SK-N-SH (cell line): Measurements from ENCODE around the gene SENP5. TPM values are rescaled to one million over a fixed set of nuclear protein-coding genes. Genes with fewer than 3 reads are reported as not detected.

Source experiments
- CTCF ChIA-PET: fragments of 300-600, 350-600 bp; formaldehyde crosslinking; extraction: SDS; loops from one replicate; lab custom pipeline; 2021; lab: Yijun Ruan, JAX
- POLR2A ChIA-PET: fragments of 350-600 bp; sonication (Branson Sonifier 250); formaldehyde crosslinking; extraction: SDS; loops from one replicate; lab custom pipeline; 2020; ENCODE audit warnings: antibody characterized with exemption, inconsistent platforms; lab: Yijun Ruan, JAX
- DNase-seq: peaks from one replicate; pipeline ENCODE4 v3.0.0; 2012
- H2AFZ ChIP-seq: fragments of 200-600 bp; sonication (generic); 2 replicates; pipeline ENCODE4 v1.8.1; 2016; ENCODE audit warnings: antibody characterized with exemption, mild to moderate bottlenecking, low read depth
- H3F3A ChIP-seq: fragments of 200-600 bp; sonication (generic); replicated peaks from 2 replicates; pipeline ENCODE3; 2016; ENCODE audit warnings: antibody characterized with exemption, mild to moderate bottlenecking; ENCODE audit not compliant: insufficient read depth
- H3K27ac ChIP-seq, 2 experiments: fragments of 200-500 bp in 1 of 2; fragments of 200-600 bp in 1 of 2; sonication (Bioruptor generic) in 1 of 2; sonication (generic), shearing (Covaris generic) in 1 of 2; 2 replicates each; pipeline versions ENCODE4 v1.5.1 to v1.6.1; 2014 to 2016; ENCODE audit warnings: low read depth in 2 of 2, inconsistent platforms in 1 of 2, low read length in 1 of 2, mild to moderate bottlenecking in 1 of 2, mixed read lengths in 1 of 2
- H3K27me3 ChIP-seq: fragments of 200-600 bp; sonication (generic), shearing (Covaris generic); 2 replicates; pipeline ENCODE4 v1.6.1; 2016; ENCODE audit warnings: mixed run types; ENCODE audit not compliant: insufficient read depth
- H3K36me3 ChIP-seq, 2 experiments: fragments of 200-500 bp in 1 of 2; fragments of 200-600 bp in 1 of 2; sonication (Bioruptor generic) in 1 of 2; sonication (generic) in 1 of 2; replicated peaks in 1 of 2; 2 replicates each; pipeline versions ENCODE3 to v1.5.1; 2014 to 2016; ENCODE audit warnings: low read length in 1 of 2, mild to moderate bottlenecking in 1 of 2; ENCODE audit not compliant: insufficient read depth in 2 of 2, control insufficient read depth in 1 of 2
- H3K4me1 ChIP-seq, 2 experiments: fragments of 200-500 bp in 1 of 2; fragments of 200-600 bp in 1 of 2; sonication (Bioruptor generic) in 1 of 2; sonication (generic), shearing (Covaris generic) in 1 of 2; 2 replicates each; pipeline versions ENCODE4 v1.5.1 to v1.6.1; 2014 to 2016; ENCODE audit warnings: low read depth in 1 of 2, low read length in 1 of 2, mixed run types in 1 of 2; ENCODE audit not compliant: insufficient read depth in 2 of 2, control insufficient read depth in 1 of 2
- H3K4me2 ChIP-seq: fragments of 200-600 bp; sonication (generic), shearing (Covaris generic); 2 replicates; pipeline ENCODE4 v1.6.1; 2017; ENCODE audit warnings: mixed run types
- H3K4me3 ChIP-seq, 2 experiments: fragments of 200-500 bp in 1 of 2; fragments of 200-600 bp in 1 of 2; sonication (Bioruptor generic) in 1 of 2; sonication (generic), shearing (Covaris generic) in 1 of 2; 2 replicates each; pipeline versions ENCODE4 v1.5.1 to v1.8.1; 2014 to 2016; ENCODE audit warnings: low read depth in 2 of 2, inconsistent platforms in 1 of 2, low read length in 1 of 2, mild to moderate bottlenecking in 1 of 2, mixed read lengths in 1 of 2, moderate library complexity in 1 of 2
- H3K79me2 ChIP-seq: fragments of 200-600 bp; sonication (generic); 2 replicates; pipeline ENCODE4 v1.8.1; 2017; ENCODE audit warnings: mild to moderate bottlenecking; ENCODE audit not compliant: insufficient read depth
- H3K9ac ChIP-seq: fragments of 200-600 bp; sonication (generic); 2 replicates; pipeline ENCODE4 v1.6.1; 2017; ENCODE audit warnings: mixed run types
- H3K9me2 ChIP-seq: fragments of 200-600 bp; sonication (generic); 2 replicates; pipeline ENCODE4 v1.6.1; 2017; ENCODE audit warnings: mixed run types
- H3K9me3 ChIP-seq: fragments of 200-600 bp; sonication (generic); 2 replicates; pipeline ENCODE4 v1.6.1; 2017; ENCODE audit warnings: mixed run types, mild to moderate bottlenecking, moderate library complexity
- H4K20me1 ChIP-seq: fragments of 200-600 bp; sonication (generic); 2 replicates; pipeline ENCODE4 v1.6.1; 2017; ENCODE audit warnings: mild to moderate bottlenecking, mixed run types; ENCODE audit not compliant: insufficient read depth
- ELF1 ChIP-seq: IDR thresholded peaks from 2 replicates; pipeline ENCODE4 v1.4.0; 2012
- EP300 ChIP-seq, 2 experiments: IDR thresholded peaks; 2 replicates each; pipeline versions ENCODE4 v1.4.0 to v1.6.1; 2012; ENCODE audit warnings: borderline replicate concordance in 1 of 2, low read depth in 1 of 2, low read length in 1 of 2
- EZH2phosphoT487 ChIP-seq: fragments of 200-600 bp; sonication (generic); IDR thresholded peaks from 2 replicates; pipeline ENCODE4 v1.6.1; 2017; ENCODE audit warnings: low read depth, mixed run types, mild to moderate bottlenecking, antibody characterized with exemption, moderate library complexity, borderline replicate concordance
- FOXJ3 ChIP-seq: sonication (generic); formaldehyde crosslinking; IDR thresholded peaks from 2 replicates; pipeline ENCODE4 v1.5.1; 2020; ENCODE audit warnings: mild to moderate bottlenecking, missing genetic modification reagents
- GATA2 ChIP-seq: sonication (generic); formaldehyde crosslinking; IDR thresholded peaks from 2 replicates; pipeline ENCODE4 v1.5.0; 2020; ENCODE audit warnings: mild to moderate bottlenecking, missing genetic modification reagents
- JUND ChIP-seq: IDR thresholded peaks from 2 replicates; pipeline ENCODE4 v1.4.0; 2012
- MAX ChIP-seq: IDR thresholded peaks from 2 replicates; pipeline ENCODE4 v1.4.0; 2012; ENCODE audit warnings: low read depth
- MXI1 ChIP-seq: IDR thresholded peaks from 2 replicates; pipeline ENCODE4 v1.6.1; 2012; ENCODE audit warnings: mild to moderate bottlenecking, low read depth, low read length, improper control_type of control experiment
- NFIC ChIP-seq: IDR thresholded peaks from 2 replicates; pipeline ENCODE4 v1.4.0; 2012; ENCODE audit warnings: borderline replicate concordance
- PBX3 ChIP-seq: IDR thresholded peaks from 2 replicates; pipeline ENCODE4; 2012
- POLR2AphosphoS5 ChIP-seq: IDR thresholded peaks from 2 replicates; pipeline ENCODE4 v1.6.1; 2012; ENCODE audit warnings: low read depth, low read length
- RAD21 ChIP-seq: IDR thresholded peaks from 2 replicates; pipeline ENCODE4 v1.6.1; 2012; ENCODE audit warnings: mild to moderate bottlenecking, low read length
- RFX5 ChIP-seq: IDR thresholded peaks from 2 replicates; pipeline ENCODE4 v1.6.1; 2012; ENCODE audit warnings: mild to moderate bottlenecking, improper control_type of control experiment, low read length
- SMC3 ChIP-seq: IDR thresholded peaks from 2 replicates; pipeline ENCODE4 v1.6.1; 2012; ENCODE audit warnings: low read depth, low read length, improper control_type of control experiment
- TAF1 ChIP-seq: IDR thresholded peaks from 2 replicates; pipeline ENCODE4 v1.6.1; 2012; ENCODE audit warnings: low read depth, mild to moderate bottlenecking, low read length, moderate library complexity, borderline replicate concordance
- TEAD4 ChIP-seq: IDR thresholded peaks from 2 replicates; pipeline ENCODE4 v1.4.0; 2012; ENCODE audit warnings: mild to moderate bottlenecking, borderline replicate concordance; ENCODE audit not compliant: insufficient read depth
- ZBTB33 ChIP-seq: IDR thresholded peaks from 2 replicates; pipeline ENCODE4 v1.4.0; 2012; ENCODE audit warnings: low read depth, borderline replicate concordance
- WGBS: methylation state at CpG from one replicate; pipeline ENCODE4 v1.1.6; 2017; ENCODE audit warnings: low lambda C conversion rate; 5-methylcytosine and 5-hydroxymethylcytosine counted together
- polyA plus RNA-seq, 3 experiments: library from polyadenylated mRNA; depleted of rRNA; stranded (reverse); fragments of >200 nt; gene quantifications; 2 replicates each; pipeline ENCODE4 v1.2.3, GENCODE V29; 2012
- TF ChIP-seq, protein P1 (sequence below): IDR thresholded peaks from 2 replicates; pipeline ENCODE4 v1.4.0; 2012; ENCODE audit warnings: low read depth, borderline replicate concordance
- TF ChIP-seq, protein P2 (sequence below): IDR thresholded peaks from 2 replicates; pipeline ENCODE4 v1.6.1; 2012; ENCODE audit warnings: mild to moderate bottlenecking, low read depth, low read length, moderate library complexity
- TF ChIP-seq, protein P3 (sequence below): fragments of 150-350 bp; IDR thresholded peaks from 2 replicates; pipeline ENCODE4 v1.6.1; 2017; ENCODE audit warnings: antibody characterized with exemption, low read length, low read depth, borderline replicate concordance

SENP5 gene
- polyA plus RNA-seq, 1 of the 3 experiments (the other 2 are of a cell fraction): 7.5 TPM

- H3K79me2 ChIP-seq: no peaks in the 10 kb centered on the region
- no peak overlapping the region for H3K4me2 ChIP-seq
- H3K4me1 ChIP-seq: no peaks in the 10 kb centered on the region
- no peak overlapping the region for H2AFZ ChIP-seq
- H3K4me3 ChIP-seq: no peak overlapping the region
- no peak overlapping the region for H3K9ac ChIP-seq
- H3K27me3 ChIP-seq: no peaks in the 10 kb centered on the region
- no peak overlapping the region for H3K27ac ChIP-seq
- CTCF ChIA-PET: no interaction called here
- no peak for DNase-seq
- no peaks in the 10 kb centered on the region for H3F3A ChIP-seq
- H3K9me2 ChIP-seq: no peaks in the 10 kb centered on the region
- H3K36me3 ChIP-seq: peaks cover 30 to 57% of the 10 kb centered on the region in 2 experiments
- POLR2A ChIA-PET: no interaction called here
- no peaks in the 10 kb centered on the region for H3K9me3 ChIP-seq
- 61% methylated on average over 2 of the region's 2 CpGs for WGBS
- H4K20me1 ChIP-seq: no peaks in the 10 kb centered on the region
- TF ChIP-seq POLR2AphosphoS5: no peak
- TF ChIP-seq, protein P1, sequence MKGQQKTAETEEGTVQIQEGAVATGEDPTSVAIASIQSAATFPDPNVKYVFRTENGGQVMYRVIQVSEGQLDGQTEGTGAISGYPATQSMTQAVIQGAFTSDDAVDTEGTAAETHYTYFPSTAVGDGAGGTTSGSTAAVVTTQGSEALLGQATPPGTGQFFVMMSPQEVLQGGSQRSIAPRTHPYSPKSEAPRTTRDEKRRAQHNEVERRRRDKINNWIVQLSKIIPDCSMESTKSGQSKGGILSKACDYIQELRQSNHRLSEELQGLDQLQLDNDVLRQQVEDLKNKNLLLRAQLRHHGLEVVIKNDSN: no peak
- TF ChIP-seq JUND: no peak
- TF ChIP-seq MXI1: no peak
- no peak for TF ChIP-seq FOXJ3 (CRISPR knock-in tag)
- no peak for TF ChIP-seq PBX3
- TF ChIP-seq, protein P2, sequence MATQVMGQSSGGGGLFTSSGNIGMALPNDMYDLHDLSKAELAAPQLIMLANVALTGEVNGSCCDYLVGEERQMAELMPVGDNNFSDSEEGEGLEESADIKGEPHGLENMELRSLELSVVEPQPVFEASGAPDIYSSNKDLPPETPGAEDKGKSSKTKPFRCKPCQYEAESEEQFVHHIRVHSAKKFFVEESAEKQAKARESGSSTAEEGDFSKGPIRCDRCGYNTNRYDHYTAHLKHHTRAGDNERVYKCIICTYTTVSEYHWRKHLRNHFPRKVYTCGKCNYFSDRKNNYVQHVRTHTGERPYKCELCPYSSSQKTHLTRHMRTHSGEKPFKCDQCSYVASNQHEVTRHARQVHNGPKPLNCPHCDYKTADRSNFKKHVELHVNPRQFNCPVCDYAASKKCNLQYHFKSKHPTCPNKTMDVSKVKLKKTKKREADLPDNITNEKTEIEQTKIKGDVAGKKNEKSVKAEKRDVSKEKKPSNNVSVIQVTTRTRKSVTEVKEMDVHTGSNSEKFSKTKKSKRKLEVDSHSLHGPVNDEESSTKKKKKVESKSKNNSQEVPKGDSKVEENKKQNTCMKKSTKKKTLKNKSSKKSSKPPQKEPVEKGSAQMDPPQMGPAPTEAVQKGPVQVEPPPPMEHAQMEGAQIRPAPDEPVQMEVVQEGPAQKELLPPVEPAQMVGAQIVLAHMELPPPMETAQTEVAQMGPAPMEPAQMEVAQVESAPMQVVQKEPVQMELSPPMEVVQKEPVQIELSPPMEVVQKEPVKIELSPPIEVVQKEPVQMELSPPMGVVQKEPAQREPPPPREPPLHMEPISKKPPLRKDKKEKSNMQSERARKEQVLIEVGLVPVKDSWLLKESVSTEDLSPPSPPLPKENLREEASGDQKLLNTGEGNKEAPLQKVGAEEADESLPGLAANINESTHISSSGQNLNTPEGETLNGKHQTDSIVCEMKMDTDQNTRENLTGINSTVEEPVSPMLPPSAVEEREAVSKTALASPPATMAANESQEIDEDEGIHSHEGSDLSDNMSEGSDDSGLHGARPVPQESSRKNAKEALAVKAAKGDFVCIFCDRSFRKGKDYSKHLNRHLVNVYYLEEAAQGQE: no peak
- TF ChIP-seq TEAD4: no peak
- TF ChIP-seq ELF1: no peak
- no peak for TF ChIP-seq EZH2phosphoT487
- TF ChIP-seq GATA2: no peak
- no peak for TF ChIP-seq EP300 (IDR thresholded peaks at IDR 0.05; ENCODE audit: borderline replicate concordance in 1 of 2, low read depth in 1 of 2, low read length in 1 of 2)
- TF ChIP-seq SMC3: no peak
- TF ChIP-seq RFX5: no peak
- TF ChIP-seq MAX: no peak
- no peak for TF ChIP-seq TAF1
- TF ChIP-seq RAD21: no peak
- TF ChIP-seq NFIC: no peak
- TF ChIP-seq, protein P3, sequence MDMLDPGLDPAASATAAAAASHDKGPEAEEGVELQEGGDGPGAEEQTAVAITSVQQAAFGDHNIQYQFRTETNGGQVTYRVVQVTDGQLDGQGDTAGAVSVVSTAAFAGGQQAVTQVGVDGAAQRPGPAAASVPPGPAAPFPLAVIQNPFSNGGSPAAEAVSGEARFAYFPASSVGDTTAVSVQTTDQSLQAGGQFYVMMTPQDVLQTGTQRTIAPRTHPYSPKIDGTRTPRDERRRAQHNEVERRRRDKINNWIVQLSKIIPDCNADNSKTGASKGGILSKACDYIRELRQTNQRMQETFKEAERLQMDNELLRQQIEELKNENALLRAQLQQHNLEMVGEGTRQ: no peak
- no peak for TF ChIP-seq ZBTB33
Observed at GRCh38 chr3:196920733-196921132, 53.0 kb downstream of the SENP5 start.
